ENCODE measurements around the gene ELAPOR2.
"Not testable (repeated sequence)": the region's sequence is repeated elsewhere in the genome, so short reads cannot be mapped to it uniquely, and the experiment has no call there.

The ELAPOR2 gene

DNA sequence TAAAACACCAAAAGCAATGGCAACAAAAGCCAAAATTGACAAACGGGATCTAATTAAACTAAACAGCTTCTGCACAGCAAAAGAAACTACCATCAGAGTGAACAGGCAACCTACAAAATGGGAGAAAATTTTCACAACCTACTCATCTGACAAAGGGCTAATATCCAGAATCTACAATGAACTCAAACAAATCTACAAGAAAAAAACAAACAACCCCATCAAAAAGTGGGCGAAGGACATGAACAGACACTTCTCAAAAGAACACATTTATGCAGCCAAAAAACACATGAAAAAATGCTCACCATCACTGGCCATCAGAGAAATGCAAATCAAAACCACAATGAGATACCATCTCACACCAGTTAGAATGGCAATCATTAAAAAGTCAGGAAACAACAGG, 14.7 kb downstream of the ELAPOR2 start:
- not testable (repeated sequence) for DNase-seq

DNA sequence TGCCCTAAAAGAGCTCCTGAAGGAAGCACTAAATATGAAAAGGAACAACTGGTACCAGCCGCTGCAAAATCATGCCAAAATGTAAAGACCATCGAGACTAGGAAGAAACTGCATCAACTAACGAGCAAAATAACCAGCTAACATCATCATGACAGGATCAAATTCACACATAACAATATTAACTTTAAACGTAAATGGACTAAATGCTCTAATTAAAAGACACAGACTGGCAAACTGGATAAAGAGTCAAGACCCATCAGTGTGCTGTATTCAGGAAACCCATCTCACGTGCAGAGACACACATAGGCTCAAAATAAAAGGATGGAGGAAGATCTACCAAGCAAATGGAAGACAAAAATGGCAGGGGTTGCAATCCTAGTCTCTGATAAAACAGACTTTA, 17.9 kb downstream of the ELAPOR2 start:
- DNase-seq = not testable (repeated sequence)

DNA sequence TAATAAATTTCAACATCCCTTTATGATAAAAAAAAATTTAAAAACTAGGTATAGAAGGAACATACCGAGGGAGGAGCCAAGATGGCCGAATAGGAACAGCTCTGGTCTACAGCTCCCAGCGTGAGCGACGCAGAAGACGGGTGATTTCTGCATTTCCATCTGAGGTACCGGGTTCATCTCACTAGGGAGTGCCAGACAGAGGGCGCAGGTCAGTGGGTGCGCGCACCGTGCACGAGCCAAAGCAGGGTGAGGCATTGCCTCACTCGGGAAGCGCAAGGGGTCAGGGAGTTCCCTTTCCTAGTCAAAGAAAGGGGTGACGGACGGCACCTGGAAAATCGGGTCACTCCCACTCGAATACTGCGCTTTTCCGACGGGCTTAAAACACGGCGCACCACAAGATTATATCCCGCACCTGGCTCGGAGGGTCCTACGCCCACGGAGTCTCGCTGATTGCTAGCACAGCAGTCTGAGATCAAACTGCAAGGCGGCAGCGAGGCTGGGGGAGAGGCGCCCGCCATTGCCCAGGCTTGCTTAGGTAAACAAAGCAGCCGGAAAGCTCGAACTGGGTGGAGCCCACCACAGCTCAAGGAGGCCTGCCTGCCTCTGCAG, 19.7 kb downstream of the ELAPOR2 start:
- not testable (repeated sequence) for DNase-seq

GRCh38 chr7:87038993-87039690, 20.3 kb downstream of the ELAPOR2 start:
- DNase-seq = no peak

GRCh38 chr7:87036985-87037384, 22.5 kb downstream of the ELAPOR2 start:
- no peak for DNase-seq

DNA sequence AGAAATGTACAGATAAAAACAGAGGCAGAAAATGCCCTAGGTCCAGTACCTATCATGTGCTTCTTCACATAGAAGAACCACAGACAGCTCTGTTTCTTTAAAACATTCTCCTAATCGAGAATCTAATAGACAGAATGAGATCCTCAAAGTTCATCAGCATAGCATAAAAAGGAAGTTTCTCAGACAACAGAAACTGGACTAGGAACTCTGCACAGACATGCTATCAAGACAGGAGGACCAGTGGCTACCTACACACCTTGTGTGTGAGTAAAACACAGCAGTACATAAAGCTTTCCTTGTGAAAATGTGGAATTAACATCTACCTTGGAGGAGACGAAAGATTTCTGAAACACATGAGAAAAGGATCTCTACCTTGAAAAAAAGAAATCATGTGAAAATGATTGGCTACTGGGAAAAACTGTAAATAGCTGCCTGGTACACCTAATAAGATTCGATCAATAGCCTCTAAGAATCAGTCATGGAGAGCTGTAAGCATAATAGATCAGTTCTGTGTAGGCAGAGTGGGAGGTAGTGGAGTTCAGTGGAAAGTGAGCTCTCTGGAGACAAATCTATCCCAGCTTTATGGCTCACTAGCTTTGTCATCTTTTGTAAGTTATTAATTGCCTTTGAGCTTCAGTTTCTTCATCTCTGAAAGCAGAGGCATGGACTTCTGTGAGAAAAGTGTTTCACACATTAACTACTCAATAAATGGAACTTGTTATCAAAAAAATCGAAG, 26.7 kb downstream of the ELAPOR2 start:
- no peak for DNase-seq

- DNase-seq = no peak
Measured at GRCh38 chr7:87029078-87029477, 30.4 kb downstream of the ELAPOR2 start.

DNA sequence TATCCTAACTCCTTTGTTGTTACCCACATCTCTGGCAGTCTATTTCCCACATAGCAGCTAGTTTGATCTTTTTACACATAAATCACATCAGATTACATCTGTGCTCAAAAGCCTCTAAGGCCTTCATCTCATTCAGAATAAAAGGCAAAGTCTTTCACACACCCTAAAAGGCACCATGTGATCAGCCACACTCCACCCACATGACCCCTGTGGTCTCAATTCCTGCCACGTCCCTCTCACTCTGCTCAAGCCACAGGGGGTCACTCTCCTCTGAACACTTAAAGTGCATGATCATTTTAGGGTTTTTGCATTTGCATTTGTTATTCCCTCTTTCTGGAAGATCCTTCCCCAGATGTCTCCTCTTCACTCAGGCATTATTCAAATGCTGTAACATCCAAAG, 30.8 kb downstream of the ELAPOR2 start:
- DNase-seq = no peak

DNA sequence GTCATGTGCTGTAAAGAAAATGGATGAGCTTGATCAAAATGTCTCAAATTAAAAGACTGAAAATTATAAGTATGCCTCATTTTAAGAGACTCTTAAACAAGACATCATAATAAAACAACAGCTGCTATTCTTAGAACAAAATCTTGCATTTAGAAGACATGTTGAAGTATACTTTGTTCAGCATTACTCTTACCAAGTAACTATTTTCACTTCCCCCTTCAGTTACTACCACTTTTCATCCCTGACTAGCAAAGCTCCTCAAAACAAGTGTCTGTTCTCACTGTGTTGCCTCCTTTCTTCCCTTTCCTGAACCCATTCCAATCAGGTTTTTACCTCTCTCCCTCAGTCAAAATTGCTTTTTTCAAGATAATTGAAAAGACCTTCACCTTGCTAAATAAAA, 31.6 kb downstream of the ELAPOR2 start:
- no peak for DNase-seq

GRCh38 chr7:87021285-87021684, 38.2 kb downstream of the ELAPOR2 start:
- DNase-seq = no peak

- DNase-seq = no peak
Measured at GRCh38 chr7:87016606-87017005, 42.8 kb downstream of the ELAPOR2 start.

GRCh38 chr7:87013840-87014190, 45.6 kb downstream of the ELAPOR2 start:
- no peak for DNase-seq

DNA sequence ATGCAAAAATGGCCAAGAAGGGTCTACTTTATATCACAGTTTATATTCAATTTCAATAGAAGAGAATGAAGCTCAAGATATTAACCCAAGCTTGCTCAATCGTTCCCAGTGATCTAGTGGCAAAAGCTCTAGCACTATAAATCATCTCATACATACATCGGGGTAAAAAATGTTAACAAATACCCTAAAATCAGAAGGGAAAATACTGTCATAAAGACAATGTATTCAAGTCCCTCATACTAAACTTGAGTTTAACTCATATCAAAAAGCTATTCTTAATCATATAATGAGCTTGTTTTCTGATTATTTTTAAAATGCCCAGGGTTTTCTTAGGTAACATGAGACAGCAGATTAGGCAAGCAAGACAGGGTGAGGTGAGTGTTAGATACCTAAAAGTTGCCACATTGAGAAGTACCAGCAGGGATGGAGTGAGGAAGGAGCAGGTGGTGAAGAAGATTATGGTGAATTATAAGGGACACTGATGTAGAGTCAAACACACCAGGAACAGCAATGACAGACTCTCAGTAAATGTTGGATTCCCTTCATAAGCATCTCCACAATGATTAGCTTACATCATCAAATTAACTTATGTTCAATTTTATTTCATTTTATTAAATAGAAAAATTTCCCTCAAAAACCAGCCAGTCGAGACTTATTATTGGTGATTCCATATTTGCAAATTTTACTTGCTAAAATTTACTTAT, 46.2 kb downstream of the ELAPOR2 start:
- no peak for DNase-seq

Measured in NCI-H446 (cell line).